Measurements from ENCODE around the gene ZBTB46.
A peak's percentile ranks its signal among the peaks of the same experiment; 100 is the strongest.

Gene ZBTB46

DNA sequence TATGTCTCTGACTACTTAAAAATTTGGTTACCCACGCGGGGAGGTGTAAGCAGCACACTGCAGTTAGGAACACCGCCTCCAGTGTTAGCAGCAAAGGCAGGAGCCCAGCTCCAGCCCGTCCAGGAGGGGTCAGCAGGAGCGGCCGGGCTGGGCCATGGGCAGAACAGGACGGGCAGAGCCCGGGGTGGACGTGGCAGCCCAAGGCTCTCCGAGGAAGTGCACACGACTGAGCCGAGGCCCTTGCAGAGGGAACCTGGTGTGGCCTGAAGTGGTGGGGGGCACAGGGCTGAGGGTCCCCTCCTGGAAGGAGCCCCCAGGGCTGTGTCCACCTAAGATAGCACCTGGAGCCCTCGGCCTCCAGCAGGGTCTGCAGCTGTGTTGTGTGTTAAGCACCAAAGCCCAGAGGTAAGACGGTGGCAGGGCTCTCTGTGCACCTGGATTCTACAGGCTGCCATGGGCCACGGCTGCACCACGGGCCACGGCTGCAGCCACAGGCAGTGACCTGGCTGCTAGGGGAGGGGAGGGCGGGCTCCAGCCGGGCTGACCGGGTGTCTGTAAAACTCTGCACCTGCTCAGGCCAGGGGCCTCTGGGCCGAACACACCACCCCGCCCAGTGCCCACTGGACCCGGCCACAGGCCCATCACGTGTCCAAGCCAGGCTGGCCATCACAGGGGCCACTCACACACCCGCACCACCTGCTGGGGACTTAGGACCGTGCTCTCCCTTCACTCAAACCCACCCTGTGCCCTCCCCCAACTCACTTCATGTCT, 84.9 kb downstream of the ZBTB46 start:
- no peak for DNase-seq (ENCODE audit: low read depth)

DNA sequence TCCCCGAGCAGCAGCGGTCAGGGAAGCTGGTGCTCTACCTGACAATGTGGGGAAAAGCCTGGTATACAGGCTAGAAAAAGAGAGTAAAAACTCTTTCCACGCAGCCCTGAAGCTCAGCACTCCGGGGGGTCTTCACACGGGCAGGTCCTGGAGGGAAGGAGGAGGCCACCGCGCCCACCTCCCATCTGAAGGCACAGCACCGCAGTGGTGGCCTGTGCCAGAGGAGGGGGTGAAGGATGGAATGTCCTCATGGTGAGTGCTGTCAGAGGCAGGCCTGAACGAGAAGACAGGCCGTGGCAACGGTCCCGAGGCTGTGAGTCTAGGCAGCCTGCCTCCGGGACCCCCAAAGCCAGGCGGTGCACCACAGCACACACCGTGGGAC, 85.6 kb downstream of the ZBTB46 start:
- DNase-seq (ENCODE audit: low read depth), result no peak

DNA sequence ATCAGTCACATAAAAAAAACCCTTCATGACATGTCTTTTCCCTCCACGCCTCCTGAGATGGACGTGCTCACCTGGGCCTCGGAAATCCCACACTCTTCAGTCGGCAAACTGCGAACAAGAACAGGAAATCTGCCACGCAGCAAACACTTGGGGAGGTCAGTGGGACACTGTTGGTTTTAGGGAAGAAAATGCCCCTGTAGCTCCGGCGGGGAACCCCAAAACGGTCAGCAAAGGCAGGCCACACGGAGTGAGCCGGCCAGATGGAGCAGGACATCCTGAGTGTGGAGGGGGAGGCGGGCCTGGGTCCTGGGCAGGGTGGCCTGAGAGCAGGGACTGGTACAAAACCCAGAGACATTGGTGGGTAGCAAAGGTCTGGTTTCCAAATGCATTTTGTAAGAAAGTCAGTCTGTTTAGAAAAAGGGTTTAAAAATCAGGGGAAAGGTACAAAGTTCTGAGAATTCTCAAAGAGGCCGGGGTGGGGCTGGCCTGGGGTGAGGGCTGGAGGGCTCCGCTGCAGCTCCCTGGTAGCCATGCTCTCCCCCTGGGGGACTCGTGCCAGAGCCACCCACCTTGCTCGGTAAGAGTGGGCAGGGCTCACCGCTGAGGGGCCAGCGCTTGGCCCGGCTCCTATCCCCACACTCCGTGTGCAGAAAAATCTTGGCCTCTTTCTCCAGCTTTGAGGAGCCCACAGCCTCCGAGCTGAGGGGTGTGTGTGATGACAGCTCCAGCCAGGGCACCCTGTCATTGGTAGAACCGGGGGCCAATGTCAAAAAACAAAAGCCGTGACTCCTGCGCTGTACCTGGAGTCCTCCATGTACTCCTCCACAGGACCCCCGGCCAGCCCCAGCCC, 86.3 kb downstream of the ZBTB46 start:
- no peak for DNase-seq (ENCODE audit: low read depth)

DNA sequence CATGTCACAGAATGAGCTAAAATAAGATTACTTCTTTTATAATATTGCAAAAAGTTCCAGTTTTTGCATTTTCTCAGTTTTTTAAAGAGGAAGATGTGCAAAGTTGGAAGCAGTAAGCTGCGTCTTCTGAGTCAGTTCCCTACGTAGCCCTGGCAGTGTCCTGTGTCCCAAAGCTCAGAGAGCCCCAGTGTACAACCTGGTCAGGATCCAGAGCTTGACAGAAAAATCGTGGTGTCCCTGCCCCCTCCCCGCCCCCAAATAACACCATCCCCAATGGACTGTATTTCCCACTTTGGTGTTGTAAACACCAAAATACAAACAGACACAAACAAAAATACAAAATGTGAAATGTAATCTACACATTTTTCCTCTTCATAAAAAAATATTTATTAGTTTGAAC, 86.9 kb downstream of the ZBTB46 start:
- DNase-seq (ENCODE audit: low read depth), result no peak

DNA sequence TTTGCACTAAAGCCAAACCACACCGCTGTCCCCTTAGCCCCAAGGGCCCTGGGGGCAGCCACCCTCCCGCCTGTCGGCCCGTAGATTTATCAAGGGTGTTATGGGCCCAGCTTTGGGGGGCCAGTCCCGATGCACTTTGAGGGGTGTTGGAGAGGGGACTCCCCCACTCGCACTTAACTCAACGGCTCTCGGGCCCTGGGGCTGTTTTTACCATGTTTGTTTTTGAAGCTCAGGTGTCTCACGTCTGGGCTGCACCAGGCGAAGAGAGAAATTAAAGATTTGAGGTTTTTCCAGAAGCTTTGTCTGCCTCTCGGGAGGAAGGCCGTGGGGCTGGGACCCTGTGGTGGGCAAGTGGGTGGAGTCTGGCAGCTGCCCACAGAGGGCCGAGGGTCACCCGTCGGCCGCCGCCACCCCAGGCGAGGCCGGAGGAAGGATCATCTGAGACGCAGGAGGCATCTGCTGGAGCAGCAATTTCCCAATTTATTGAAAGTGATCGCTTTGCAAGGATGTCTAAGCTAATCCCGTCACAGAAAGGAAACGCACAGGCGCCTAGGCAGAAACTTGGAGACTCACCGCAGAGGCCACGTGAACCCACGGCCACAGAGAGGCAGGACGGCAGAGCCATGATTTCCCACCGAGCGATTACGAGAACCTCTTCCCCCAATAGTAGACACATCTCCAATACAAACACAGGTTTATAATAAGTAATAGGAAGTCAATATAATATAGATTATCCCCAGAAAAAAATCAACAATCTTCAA, 87.7 kb downstream of the ZBTB46 start:
- DNase-seq (ENCODE audit: low read depth), result no peak

DNA sequence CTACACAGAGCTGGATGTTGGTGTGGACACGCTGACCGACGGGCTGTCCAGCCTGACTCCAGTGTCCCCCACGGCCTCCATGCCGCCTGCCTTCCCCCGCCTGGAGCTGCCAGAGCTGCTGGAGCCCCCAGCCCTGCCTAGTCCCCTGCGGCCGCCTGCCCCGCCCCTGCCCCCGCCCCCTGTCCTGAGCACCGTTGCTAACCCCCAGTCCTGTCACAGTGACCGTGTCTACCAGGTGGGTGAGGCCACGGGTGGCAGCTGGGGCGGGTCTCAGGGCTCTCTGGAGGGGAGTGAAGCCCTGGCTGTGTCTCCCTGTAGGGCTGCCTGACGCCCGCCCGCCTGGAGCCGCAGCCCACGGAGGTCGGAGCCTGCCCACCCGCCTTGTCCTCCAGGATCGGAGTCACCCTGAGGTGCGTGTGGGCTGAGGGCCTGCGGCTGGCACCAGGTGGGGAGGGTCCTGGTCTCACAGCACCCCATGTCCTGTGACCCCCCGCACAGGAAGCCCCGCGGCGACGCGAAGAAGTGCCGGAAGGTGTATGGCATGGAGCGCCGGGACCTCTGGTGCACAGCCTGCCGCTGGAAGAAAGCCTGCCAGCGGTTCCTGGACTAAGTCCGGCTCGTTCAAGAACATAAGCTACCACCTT, 88.6 kb downstream of the ZBTB46 start:
- DNase-seq (ENCODE audit: low read depth), result no peak

DNA sequence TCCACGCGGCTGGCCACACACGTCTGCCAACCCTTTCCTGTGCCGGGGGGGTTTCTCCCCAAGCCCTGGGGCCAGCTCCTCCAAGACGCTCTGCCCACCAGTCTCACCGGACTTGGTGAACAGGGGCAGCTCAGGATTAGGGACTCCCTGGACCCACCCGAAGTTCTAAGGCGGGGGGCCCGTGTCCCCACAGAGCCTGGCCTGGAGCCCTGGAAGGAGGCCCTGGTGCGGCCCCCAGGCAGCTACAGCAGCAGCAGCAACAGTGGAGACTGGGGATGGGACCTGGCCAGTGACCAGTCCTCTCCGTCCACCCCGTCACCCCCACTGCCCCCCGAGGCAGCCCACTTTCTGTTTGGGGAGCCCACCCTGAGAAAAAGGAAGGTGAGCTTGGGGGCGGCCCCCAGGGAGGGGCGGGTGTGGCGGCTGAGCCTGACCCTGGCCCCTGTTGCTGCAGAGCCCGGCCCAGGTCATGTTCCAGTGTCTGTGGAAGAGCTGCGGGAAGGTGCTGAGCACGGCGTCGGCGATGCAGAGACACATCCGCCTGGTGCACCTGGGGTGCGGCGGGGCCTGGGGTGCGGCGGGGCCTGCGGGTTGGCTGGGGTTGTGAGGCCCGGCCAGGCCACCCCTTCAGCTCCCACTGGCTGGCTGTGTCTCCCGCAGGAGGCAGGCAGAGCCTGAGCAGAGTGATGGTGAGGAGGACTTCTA, 89.2 kb downstream of the ZBTB46 start:
- DNase-seq (ENCODE audit: low read depth), result no peak

DNA sequence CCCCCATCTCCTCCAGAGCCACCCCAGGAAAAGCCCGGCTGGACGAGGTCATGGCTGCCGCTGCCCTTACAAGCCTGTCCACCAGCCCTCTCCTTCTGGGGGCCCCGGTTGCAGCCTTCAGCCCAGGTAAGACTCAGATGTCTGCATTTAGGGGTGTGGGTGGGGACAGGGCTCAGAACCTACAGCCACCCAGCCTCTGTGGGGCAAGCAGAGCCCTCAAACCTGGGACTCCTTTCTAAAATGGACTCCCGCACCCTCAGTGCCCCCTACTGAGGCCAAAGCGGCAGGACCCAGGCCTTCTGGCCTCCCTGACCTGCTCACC, 89.7 kb downstream of the ZBTB46 start:
- DNase-seq (ENCODE audit: low read depth), result no peak

DNA sequence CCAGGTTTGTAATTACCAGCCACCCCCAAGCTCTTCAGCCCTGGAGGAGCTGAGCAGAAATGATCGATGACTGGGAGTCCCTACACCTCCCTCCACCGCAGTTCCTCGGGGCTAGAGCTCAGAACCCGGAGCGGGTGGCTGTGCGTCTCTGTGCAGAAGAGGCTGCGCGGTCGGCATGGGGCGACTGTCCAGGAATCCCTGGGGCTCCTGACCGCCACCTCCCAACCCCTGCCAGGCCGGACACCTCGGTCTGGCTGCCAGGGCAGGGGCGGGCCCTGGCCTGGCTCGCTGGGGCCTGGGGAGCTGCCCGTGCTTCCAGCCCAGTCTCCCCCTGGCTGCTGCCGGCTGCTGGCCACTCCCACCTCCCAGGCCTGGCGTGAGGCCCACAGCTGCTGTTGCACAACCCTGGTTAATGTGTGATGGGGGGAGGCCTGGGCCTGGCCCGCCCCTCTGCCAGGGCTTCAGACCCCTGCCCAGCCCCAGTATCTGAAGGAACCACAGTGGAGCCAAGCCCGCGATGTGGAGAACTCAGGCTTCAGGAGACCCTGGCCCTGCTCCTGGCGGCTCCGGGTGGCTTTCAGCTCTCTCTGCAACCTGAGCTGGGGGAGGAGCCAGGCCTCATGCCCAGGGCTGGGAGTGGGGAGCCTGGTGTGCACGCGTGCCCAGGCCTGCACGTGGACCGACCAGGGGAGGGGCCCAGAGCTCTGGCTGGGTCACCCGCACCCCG, 90.3 kb downstream of the ZBTB46 start:
- no peak for DNase-seq (ENCODE audit: low read depth)

DNA sequence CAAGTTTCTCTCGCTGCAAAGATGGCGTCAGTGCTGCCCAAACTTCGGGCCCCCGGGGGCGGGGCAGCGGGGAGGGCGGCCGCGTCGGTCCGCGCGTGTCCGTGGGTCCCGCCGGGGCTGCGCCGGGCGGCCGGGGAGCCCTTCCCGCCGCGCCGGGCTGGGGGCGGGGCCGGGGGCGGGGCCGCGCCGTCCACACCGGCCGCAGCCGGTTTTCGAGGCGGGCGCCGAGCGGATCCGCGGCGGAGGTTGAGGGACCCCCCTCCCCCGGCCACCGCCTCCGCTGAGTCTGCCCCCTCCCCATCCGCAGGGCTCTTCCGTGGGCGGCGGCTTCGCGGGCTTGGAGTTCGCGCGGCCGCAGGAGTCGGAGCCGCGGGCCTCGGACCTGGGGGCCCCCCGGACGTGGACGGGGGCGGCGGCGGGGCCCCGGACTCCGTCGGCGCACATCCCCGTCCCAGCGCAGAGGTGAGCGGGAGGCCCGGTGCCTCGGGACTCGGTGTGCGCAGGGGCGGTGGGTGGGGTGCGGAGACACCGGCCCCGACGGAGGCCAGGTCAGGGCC, 90.9 kb downstream of the ZBTB46 start:
- DNase-seq (ENCODE audit: low read depth), result no peak

DNA sequence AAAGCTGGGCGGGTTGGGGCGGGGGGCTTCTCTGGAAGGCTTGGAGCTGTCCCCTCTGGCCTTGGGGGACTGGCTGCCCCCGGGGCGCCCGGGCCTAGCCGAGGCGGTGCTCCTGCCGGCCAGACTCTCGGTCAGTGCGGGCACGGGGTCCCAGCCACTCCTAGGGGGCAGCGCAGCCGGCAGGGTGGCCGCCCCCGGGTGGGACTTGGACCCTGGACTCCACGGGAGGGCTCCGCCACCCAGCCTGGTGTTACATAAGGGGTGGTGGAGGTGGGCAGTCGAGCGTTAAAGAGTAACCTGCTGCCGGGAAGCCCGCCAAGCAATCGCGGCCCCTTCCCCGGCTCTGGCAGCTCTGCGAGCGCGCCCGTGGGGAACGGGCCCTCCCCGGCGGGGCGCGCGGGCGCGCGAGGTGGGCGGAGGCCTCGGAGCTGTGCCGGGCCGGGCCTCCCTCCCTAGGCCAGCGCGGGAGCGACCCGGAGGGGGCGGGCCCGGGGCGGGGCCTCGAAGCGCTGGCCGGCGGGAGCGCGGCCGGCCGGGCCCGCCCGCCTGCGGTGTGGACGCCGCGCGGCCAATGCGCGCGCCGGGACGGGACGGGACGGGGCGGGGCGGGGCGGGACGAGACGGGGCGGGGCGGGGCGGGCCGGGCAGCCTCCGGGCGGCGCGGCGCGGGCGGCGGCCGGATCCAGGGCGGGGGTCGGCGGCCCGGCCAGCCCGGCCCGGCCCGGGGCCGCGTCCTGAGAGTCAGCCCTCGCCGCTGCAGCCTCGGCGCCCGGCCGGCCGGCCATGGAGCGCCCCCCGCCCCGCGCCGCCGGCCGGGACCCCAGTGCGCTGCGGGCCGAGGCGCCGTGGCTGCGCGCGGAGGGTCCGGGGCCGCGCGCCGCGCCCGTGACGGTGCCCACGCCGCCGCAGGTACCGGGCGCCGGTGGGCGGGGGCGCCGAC, 91.7 kb downstream of the ZBTB46 start, which contains the start of gene SLC2A4RG:
SLC2A4RG (plus strand) TSS at position 647 of the 940 bp plus-strand sequence; CDS start at position 784, 137 bp downstream.
- peak; percentile 47 for DNase-seq (ENCODE audit: low read depth)

DNA sequence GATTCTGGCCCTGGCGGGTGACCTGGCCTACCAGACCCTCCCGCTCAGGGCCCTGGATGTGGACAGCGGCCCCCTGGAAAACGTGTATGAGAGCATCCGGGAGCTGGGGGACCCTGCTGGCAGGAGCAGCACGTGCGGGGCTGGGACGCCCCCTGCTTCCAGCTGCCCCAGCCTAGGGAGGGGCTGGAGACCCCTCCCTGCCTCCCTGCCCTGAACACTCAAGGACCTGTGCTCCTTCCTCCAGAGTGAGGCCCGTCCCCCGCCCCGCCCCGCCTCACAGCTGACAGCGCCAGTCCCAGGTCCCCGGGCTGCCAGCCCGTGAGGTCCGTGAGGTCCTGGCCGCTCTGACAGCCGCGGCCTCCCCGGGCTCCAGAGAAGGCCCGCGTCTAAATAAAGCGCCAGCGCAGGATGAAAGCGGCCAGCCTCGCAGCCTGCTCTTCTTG, 92.4 kb downstream of the ZBTB46 start:
- DNase-seq (ENCODE audit: low read depth), result no peak

DNA sequence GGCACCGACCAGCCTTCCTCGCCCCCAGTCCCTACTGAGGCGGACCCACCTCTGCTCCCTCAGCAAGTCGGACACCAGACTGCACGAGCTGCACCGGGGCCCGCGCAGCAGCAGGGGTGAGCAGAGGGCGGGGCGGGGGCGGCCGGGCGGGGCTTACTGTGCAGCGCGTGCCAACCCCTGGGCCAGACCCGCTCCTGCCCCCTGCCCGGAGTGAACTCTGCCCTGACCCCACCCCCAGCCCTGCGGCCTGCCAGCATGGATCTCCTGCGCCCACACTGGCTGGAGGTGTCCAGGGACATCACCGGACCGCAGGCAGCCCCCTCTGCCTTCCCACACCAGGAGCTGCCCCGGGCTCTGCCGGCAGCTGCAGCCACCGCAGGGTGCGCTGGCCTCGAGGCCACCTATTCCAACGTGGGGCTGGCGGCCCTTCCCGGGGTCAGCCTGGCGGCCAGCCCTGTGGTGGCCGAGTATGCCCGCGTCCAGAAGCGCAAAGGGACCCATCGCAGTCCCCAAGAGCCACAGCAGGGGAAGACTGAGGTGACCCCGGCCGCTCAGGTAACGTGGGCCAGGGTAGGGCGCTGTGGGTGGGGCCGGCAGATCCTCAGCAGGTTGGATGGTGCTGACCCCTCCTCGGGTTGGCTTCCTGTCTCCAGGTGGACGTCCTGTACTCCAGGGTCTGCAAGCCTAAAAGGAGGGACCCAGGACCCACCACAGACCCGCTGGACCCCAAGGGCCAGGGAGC, 92.9 kb downstream of the ZBTB46 start:
- no peak for DNase-seq (ENCODE audit: low read depth)

DNA sequence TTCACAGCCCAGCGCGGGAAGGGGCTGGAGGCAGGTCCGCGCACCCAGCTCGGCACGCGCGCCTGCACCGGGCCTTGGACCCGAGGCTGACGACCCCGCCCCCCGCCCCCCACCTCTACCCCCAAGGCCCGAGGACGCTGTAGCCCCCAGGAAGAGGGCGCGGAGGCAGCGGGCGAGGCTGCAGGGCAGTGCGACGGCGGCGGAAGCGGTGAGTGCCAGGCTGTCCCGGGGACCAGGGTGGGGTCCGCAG, 93.4 kb downstream of the ZBTB46 start:
- DNase-seq (ENCODE audit: low read depth), result no peak

DNA sequence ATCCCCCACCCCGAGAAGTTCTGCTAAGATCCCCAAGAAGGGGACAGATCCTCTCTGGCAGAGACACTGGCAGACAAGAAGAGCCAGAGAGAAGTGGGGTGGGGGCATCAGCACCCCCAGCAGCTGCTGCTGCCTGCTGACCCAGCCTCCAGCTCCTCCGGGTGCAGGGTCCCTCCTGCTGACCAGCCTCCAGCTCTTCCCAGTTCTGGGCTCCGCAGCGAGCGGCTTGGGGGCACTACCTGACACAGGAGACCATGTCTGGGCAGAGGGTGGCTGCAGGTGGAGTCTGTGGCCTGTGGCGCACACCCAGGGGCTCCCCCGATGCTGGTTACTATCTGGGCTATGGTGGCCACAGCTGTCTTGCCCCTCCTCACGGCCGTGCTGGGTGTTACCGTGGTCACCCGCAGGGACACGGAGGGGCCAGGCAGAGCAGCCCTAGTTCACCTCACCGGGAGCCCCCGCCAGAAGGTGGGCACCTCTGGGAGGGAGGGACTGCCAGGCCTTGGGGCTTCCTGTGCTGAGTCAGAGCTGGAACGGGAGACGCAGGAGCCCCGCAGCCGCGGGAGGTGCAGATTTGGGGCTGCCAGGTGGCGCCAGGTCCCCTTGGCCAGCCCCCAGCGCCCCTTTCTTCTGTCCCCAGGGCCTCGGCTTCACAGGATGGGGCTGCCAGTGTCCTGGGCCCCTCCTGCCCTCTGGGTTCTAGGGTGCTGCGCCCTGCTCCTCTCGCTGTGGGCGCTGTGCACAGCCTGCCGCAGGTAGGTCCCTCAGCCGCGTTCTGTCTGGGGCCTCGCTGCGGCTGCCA, 94.0 kb downstream of the ZBTB46 start:
- DNase-seq (ENCODE audit: low read depth), result no peak

DNA sequence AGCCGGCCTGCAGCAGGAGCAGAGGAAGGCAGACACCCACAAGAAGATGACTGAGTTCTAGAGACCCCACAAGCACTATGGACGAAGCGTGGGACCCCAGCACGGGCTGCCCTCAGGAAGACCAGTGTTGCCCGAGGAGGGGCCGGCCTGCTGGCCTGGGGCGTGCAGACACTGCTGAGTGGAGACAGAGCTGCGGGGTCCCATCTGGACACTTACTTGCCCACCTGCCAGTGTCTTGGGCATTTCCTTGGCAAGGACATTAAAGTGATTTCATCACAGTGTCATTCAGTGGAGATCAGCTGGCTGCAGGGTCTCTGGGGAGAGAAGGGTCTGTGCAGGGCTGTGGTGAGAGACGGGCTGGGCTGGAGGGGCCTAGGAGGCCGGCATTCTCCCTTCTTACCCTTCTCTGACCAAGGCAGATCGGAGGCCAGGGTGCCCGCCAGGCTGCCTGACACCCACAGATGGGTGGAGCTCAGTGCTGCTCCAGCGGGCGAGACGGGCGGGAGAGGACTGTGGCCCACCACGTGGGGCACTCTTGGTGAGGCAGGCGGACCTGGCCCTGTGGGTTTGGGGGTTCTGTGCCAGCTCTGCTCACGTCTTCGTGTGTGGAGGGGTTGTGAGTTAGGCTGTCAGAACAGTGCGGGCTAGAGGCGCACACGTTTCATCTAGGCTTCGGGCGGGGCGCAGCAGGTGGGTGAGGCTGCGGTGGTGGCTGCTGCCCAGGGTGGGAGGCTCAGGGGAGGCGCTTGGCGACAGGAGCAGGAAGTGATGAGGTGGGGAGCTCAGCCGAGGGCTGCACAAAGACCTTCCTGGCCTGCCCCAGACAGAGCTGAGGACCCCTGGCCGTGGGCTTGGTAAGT, 95.0 kb downstream of the ZBTB46 start, which contains the start of gene LIME1:
LIME1 (plus strand) TSS at position 806 of the 860 bp plus-strand sequence. CDS start 886 bp downstream, outside the sequence.
- peak; percentile 52 for DNase-seq (ENCODE audit: low read depth)
